ENCODE measurements around the gene EXOC6B. TPM values are rescaled to one million over a fixed set of nuclear protein-coding genes. Genes with fewer than 3 reads are reported as not detected.

The EXOC6B gene
- total RNA-seq, 1 donor: 24.6 TPM

DNA sequence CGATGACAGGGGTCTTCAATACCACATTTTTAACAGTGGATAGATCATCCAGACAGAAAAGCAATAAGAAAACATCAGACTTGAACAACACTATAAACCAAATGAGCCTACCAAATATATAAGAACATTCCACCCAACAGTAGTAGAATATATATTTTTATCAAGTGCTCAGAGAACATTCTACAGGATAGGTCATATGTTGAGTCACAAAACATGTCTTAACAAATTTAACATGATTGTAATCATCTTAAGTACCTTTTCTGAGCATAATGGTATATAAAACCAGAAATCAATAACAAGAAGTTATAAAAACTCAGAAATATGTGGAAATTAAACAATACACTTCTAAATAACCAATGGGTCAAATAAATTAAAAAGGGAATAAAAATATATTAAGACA, 484.2 kb downstream of the EXOC6B start:
- DNase-seq (ENCODE audit: insufficient read length, low spot score, missing footprints): no peak
- Histone ChIP-seq H3K36me3 (ENCODE audit: insufficient read depth, low read length) (no peaks in the 10 kb centered on the region), H4K20me1 (ENCODE audit: insufficient read depth, low read length) (no peaks in the 10 kb centered on the region), H3K4me2 (ENCODE audit: insufficient read depth, low read length) (no peak overlapping the region), H3K79me2 (ENCODE audit: insufficient read depth, low read length) (no peaks in the 10 kb centered on the region), H3K4me3 (ENCODE audit: insufficient read depth, low read length) (no peak overlapping the region), H3K4me1 (ENCODE audit: insufficient read depth, low read length) (no peaks in the 10 kb centered on the region), H3K27ac (ENCODE audit: low read depth, low read length) (no peak overlapping the region), H3K27me3 (ENCODE audit: insufficient read depth, low read length) (no peaks in the 10 kb centered on the region), H2AFZ (ENCODE audit: low read length) (no peak overlapping the region), H3K9me3 (ENCODE audit: low read depth, low read length) (no peaks in the 10 kb centered on the region)
- TF ChIP-seq, protein P1, sequence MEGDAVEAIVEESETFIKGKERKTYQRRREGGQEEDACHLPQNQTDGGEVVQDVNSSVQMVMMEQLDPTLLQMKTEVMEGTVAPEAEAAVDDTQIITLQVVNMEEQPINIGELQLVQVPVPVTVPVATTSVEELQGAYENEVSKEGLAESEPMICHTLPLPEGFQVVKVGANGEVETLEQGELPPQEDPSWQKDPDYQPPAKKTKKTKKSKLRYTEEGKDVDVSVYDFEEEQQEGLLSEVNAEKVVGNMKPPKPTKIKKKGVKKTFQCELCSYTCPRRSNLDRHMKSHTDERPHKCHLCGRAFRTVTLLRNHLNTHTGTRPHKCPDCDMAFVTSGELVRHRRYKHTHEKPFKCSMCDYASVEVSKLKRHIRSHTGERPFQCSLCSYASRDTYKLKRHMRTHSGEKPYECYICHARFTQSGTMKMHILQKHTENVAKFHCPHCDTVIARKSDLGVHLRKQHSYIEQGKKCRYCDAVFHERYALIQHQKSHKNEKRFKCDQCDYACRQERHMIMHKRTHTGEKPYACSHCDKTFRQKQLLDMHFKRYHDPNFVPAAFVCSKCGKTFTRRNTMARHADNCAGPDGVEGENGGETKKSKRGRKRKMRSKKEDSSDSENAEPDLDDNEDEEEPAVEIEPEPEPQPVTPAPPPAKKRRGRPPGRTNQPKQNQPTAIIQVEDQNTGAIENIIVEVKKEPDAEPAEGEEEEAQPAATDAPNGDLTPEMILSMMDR (IDR thresholded peaks at IDR 0.05; ENCODE audit: extremely low read depth, low read depth, low read length): no peak

DNA sequence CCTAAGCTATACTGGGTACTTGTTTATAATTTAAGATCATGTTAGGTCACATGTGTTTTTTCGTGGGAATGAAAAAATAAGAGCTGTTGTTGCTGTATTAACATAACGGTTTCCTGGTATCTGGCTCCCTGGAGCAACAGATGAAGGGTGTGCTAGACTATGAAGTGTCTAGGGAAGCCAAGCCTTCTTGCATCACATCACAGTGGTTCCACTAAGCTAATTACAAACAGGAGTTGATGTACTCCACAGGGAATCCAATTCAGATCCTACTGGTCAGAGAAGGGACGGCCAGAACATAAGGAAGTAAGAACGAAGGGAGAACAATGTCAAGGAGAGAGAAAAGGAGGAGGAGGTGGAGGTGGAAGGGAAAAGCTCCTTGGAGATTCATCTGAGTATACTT, 485.2 kb downstream of the EXOC6B start:
- H3K27me3 ChIP-seq (ENCODE audit: insufficient read depth, low read length): no peaks in the 10 kb centered on the region
- no peak overlapping the region for H2AFZ ChIP-seq (ENCODE audit: low read length)
- no peak for DNase-seq (ENCODE audit: insufficient read length, low spot score, missing footprints)
- no peak overlapping the region for H3K4me3 ChIP-seq (ENCODE audit: insufficient read depth, low read length)
- no peaks in the 10 kb centered on the region for H3K79me2 ChIP-seq (ENCODE audit: insufficient read depth, low read length)
- no peaks in the 10 kb centered on the region for H3K9me3 ChIP-seq (ENCODE audit: low read depth, low read length)
- no peak overlapping the region for H3K27ac ChIP-seq (ENCODE audit: low read depth, low read length)
- H3K4me1 ChIP-seq (ENCODE audit: insufficient read depth, low read length): no peaks in the 10 kb centered on the region
- H3K4me2 ChIP-seq (ENCODE audit: insufficient read depth, low read length): no peak overlapping the region
- H3K36me3 ChIP-seq (ENCODE audit: insufficient read depth, low read length): no peaks in the 10 kb centered on the region
- TF ChIP-seq, protein P1 (IDR thresholded peaks at IDR 0.05; ENCODE audit: extremely low read depth, low read depth, low read length): no peak
- no peaks in the 10 kb centered on the region for H4K20me1 ChIP-seq (ENCODE audit: insufficient read depth, low read length)

DNA sequence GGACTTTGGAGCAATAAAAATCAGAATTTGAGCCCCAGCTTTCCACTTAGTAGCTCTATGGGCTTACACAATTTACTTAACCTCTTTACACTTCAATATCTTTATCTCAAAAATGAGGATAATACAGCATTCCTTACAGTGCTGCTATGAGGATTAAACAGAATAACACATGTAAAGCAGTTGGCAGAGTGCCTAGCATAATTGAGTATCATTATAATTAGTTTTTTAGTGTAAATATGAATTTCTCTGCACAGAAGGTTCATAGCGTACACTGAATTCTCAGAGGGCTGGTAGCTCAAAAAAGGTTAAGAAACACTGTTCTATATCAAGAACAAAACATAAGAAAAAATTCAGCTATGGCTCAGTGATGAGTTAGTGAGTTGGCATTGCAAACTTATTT, 487.8 kb downstream of the EXOC6B start:
- no peaks in the 10 kb centered on the region for H4K20me1 ChIP-seq (ENCODE audit: insufficient read depth, low read length)
- H3K36me3 ChIP-seq (ENCODE audit: insufficient read depth, low read length): no peaks in the 10 kb centered on the region
- TF ChIP-seq, protein P1 (IDR thresholded peaks at IDR 0.05; ENCODE audit: extremely low read depth, low read depth, low read length): no peak
- H3K27ac ChIP-seq (ENCODE audit: low read depth, low read length): no peak overlapping the region
- H2AFZ ChIP-seq (ENCODE audit: low read length): no peak overlapping the region
- DNase-seq (ENCODE audit: insufficient read length, low spot score, missing footprints): no peak
- no peak overlapping the region for H3K4me2 ChIP-seq (ENCODE audit: insufficient read depth, low read length)
- H3K79me2 ChIP-seq (ENCODE audit: insufficient read depth, low read length): no peaks in the 10 kb centered on the region
- no peaks in the 10 kb centered on the region for H3K27me3 ChIP-seq (ENCODE audit: insufficient read depth, low read length)
- H3K4me3 ChIP-seq (ENCODE audit: insufficient read depth, low read length): no peak overlapping the region
- no peaks in the 10 kb centered on the region for H3K4me1 ChIP-seq (ENCODE audit: insufficient read depth, low read length)
- H3K9me3 ChIP-seq (ENCODE audit: low read depth, low read length): no peaks in the 10 kb centered on the region

DNA sequence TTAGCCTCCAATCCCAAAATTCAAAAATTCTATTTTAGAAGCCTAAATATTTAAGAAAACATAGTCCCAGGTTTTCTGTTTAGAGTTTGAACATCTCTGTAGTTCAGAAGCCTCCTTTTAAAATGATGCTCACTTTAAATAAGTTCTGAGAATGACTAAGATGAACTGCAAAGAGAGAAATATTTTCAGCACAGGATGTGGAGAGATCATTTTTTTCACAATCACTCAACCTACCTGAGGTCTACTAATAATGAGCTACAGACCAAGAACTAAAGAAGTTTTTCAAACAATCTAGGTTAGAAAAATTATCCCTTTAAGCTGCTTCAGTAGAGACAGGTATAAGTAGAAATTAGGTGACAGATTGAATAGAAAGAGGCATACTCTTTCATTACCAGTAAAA, 493.1 kb downstream of the EXOC6B start:
- Histone ChIP-seq H2AFZ (ENCODE audit: low read length) (no peak overlapping the region), H3K9me3 (ENCODE audit: low read depth, low read length) (no peaks in the 10 kb centered on the region), H4K20me1 (ENCODE audit: insufficient read depth, low read length) (no peaks in the 10 kb centered on the region), H3K4me3 (ENCODE audit: insufficient read depth, low read length) (no peak overlapping the region), H3K79me2 (ENCODE audit: insufficient read depth, low read length) (no peaks in the 10 kb centered on the region), H3K27ac (ENCODE audit: low read depth, low read length) (no peak overlapping the region), H3K36me3 (ENCODE audit: insufficient read depth, low read length) (no peaks in the 10 kb centered on the region), H3K27me3 (ENCODE audit: insufficient read depth, low read length) (no peaks in the 10 kb centered on the region), H3K4me1 (ENCODE audit: insufficient read depth, low read length) (no peaks in the 10 kb centered on the region), H3K4me2 (ENCODE audit: insufficient read depth, low read length) (no peak overlapping the region)
- TF ChIP-seq, protein P1 (IDR thresholded peaks at IDR 0.05; ENCODE audit: extremely low read depth, low read depth, low read length): no peak
- no peak for DNase-seq (ENCODE audit: insufficient read length, low spot score, missing footprints)

Measured in osteoblast (primary cell).